GM12878 (cell line): Measurements from ENCODE around the gene KCND3. TPM values are rescaled to one million over a fixed set of nuclear protein-coding genes. Genes with fewer than 3 reads are reported as not detected.

Experiments
- ATAC-seq: fragments of 200-7000 bp; cut with Tn5 transposase; 3 replicates; pipeline ENCODE4 v1.9.1; 2020; ENCODE audit warnings: mild to moderate bottlenecking, moderate library complexity
- BruUV-seq: library from RNA; stranded (reverse); fragments of 400-500 nt; replicated peaks from 2 replicates; lab custom pipeline; 2021; lab: Mats Ljungman, UMichigan
- CTCF ChIA-PET: fragments of 300-600 bp; sonication (Branson Sonifier 250); formaldehyde crosslinking; extraction: SDS; loops from one replicate; lab custom pipeline; 2021; ENCODE audit warnings: inconsistent platforms; lab: Yijun Ruan, JAX
- POLR2A ChIA-PET: fragments of 350-600 bp; formaldehyde crosslinking; extraction: SDS; loops from one replicate; lab custom pipeline; 2021; ENCODE audit warnings: inconsistent platforms; lab: Charles Lee
- RAD21 ChIA-PET: fragments of 300-600 bp; sonication (Branson Sonifier 250); formaldehyde crosslinking; loops from one replicate; lab custom pipeline; 2023; ENCODE audit warnings: antibody characterized with exemption; ENCODE audit not compliant: unreplicated experiment; lab: Charles Lee
- SMC1A ChIA-PET: fragments of 300-600 bp; sonication (Branson Sonifier 250); formaldehyde crosslinking; loops from one replicate; lab custom pipeline; 2023; ENCODE audit not compliant: unreplicated experiment, uncharacterized antibody; lab: Charles Lee
- DNase-seq: peaks from one replicate; pipeline ENCODE4 v3.0.0-alpha.2; 2011; ENCODE audit warnings: low read depth, low spot score
- FAIRE-seq: peaks from 3 replicates; lab custom pipeline; 2011; peaks lifted over from hg19 to GRCh38; lab: Jason Lieb, UNC
- H2AFZ ChIP-seq: 2 replicates; pipeline ENCODE4 v1.6.0; 2011; ENCODE audit warnings: low read depth, low read length, control low read depth; ENCODE audit not compliant: control insufficient read depth
- H3K27ac ChIP-seq: 2 replicates; pipeline ENCODE4 v1.5.1; 2011; ENCODE audit warnings: control low read depth; ENCODE audit not compliant: control insufficient read depth, insufficient read depth
- H3K27me3 ChIP-seq, 2 experiments: replicated peaks in 1 of 2; 2 replicates each; pipeline versions ENCODE4 v1.6.0 to v1.6.1; 2011; ENCODE audit warnings: low read length in 1 of 2; ENCODE audit not compliant: control insufficient read depth in 2 of 2, insufficient read depth in 2 of 2
- H3K36me3 ChIP-seq, 2 experiments: 2 replicates each; pipeline ENCODE4 v1.5.1; 2011; ENCODE audit warnings: low read length in 1 of 2; ENCODE audit not compliant: control insufficient read depth in 2 of 2, insufficient read depth in 2 of 2
- H3K4me1 ChIP-seq: 2 replicates; pipeline ENCODE4 v1.6.1; 2011; ENCODE audit warnings: mild to moderate bottlenecking, low read length, moderate library complexity, mixed read lengths; ENCODE audit not compliant: control insufficient read depth, insufficient read depth
- H3K4me2 ChIP-seq: 2 replicates; pipeline ENCODE4 v1.6.0; 2011; ENCODE audit warnings: control low read depth; ENCODE audit not compliant: control insufficient read depth, insufficient read depth
- H3K4me3 ChIP-seq: fragments of 200-600 bp; sonication (generic); 2 replicates; pipeline ENCODE4 v1.5.1; 2016
- H3K79me2 ChIP-seq: 2 replicates; pipeline ENCODE4 v1.6.0; 2011; ENCODE audit warnings: low read length; ENCODE audit not compliant: control insufficient read depth, insufficient read depth
- H3K9ac ChIP-seq: 2 replicates; pipeline ENCODE4 v1.8.0; 2011; ENCODE audit warnings: low read length, control low read depth, mixed read lengths; ENCODE audit not compliant: control insufficient read depth, insufficient read depth
- H3K9me3 ChIP-seq: replicated peaks from 3 replicates; pipeline ENCODE4 v1.5.1; 2011; ENCODE audit warnings: mild to moderate bottlenecking, low read length; ENCODE audit not compliant: control insufficient read depth, insufficient read depth
- H4K20me1 ChIP-seq: 2 replicates; pipeline ENCODE4 v1.6.0; 2011; ENCODE audit not compliant: control insufficient read depth, insufficient read depth
- ELK1 ChIP-seq: IDR thresholded peaks from 2 replicates; pipeline ENCODE4 v1.6.1; 2012; ENCODE audit warnings: low read depth, low read length, improper control_type of control experiment
- FOS ChIP-seq: IDR thresholded peaks from 3 replicates; pipeline ENCODE4 v1.6.1; 2011; ENCODE audit warnings: borderline replicate concordance; ENCODE audit not compliant: insufficient read length; ENCODE audit errors: extremely low read depth
- HCFC1 ChIP-seq: fragments of 150-350 bp; IDR thresholded peaks from 2 replicates; pipeline ENCODE4 v1.6.1; 2014; ENCODE audit warnings: low read length
- IRF3 ChIP-seq: fragments of 450-650 bp; IDR thresholded peaks from 2 replicates; pipeline ENCODE4 v1.6.1; 2014; ENCODE audit warnings: mild to moderate bottlenecking
- IRF4 ChIP-seq: IDR thresholded peaks from 2 replicates; pipeline ENCODE4 v1.6.1; 2011; ENCODE audit warnings: low read depth, low read length
- KAT2A ChIP-seq: conservative IDR thresholded peaks from 2 replicates; pipeline ENCODE4 v1.6.1; 2011; ENCODE audit warnings: low read depth, low read length; ENCODE audit not compliant: control insufficient read depth
- MXI1 ChIP-seq: fragments of 150-350 bp; IDR thresholded peaks from 2 replicates; pipeline ENCODE4 v1.6.1; 2011; ENCODE audit warnings: low read depth, mild to moderate bottlenecking, inconsistent platforms, low read length, improper control_type of control experiment
- NFYA ChIP-seq: IDR thresholded peaks from 2 replicates; pipeline ENCODE4 v1.6.1; 2011; ENCODE audit warnings: low read depth, mild to moderate bottlenecking, low read length, improper control_type of control experiment, borderline replicate concordance
- PAX8 ChIP-seq: fragments of 450-650 bp; IDR thresholded peaks from 2 replicates; pipeline ENCODE4 v1.6.1; 2017; ENCODE audit warnings: mild to moderate bottlenecking, moderate library complexity
- POLR2AphosphoS5 ChIP-seq: IDR thresholded peaks from 2 replicates; pipeline ENCODE4 v1.6.1; 2011; ENCODE audit warnings: mild to moderate bottlenecking, low read length, inconsistent platforms
- RCOR1 ChIP-seq: conservative IDR thresholded peaks from 2 replicates; pipeline ENCODE4 v1.6.1; 2012; ENCODE audit warnings: low read depth, low read length, improper control_type of control experiment
- TAF1 ChIP-seq: IDR thresholded peaks from 2 replicates; pipeline ENCODE4 v1.6.1; 2011; ENCODE audit warnings: mild to moderate bottlenecking, low read depth, low read length, borderline replicate concordance
- ZNF207 ChIP-seq: fragments of 450-650 bp; IDR thresholded peaks from 2 replicates; pipeline ENCODE4 v1.6.1; 2014; ENCODE audit warnings: antibody characterized with exemption, mild to moderate bottlenecking, borderline replicate concordance
- ZNF622 ChIP-seq: fragments of 450-650 bp; IDR thresholded peaks from 2 replicates; pipeline ENCODE4 v1.6.1; 2017; ENCODE audit warnings: mild to moderate bottlenecking, inconsistent platforms
- WGBS: methylation state at CpG from one replicate; pipeline ENCODE4 v1.1.6; 2016; ENCODE audit warnings: low lambda C conversion rate; ENCODE audit not compliant: insufficient replicate concordance, insufficient coverage; ENCODE audit errors: missing lambda C conversion rate; 5-methylcytosine and 5-hydroxymethylcytosine counted together
- in situ Hi-C: fragments of 300-500 bp; cut with MboI; formaldehyde crosslinking; loops from 9 replicates; pipeline ENCODE4 v1.14.3; 2018; ENCODE audit warnings: mixed read lengths
- intact Hi-C: fragments of 100-400 bp; cut with micrococcal nuclease; formaldehyde crosslinking; loops from one replicate; pipeline ENCODE4 v1.14.2; 2022; ENCODE audit not compliant: unreplicated experiment
- polyA plus RNA-seq, 11 experiments: library from polyadenylated mRNA; depleted of rRNA in 4 of 11; unstranded in 6 of 11; stranded (reverse) in 5 of 11; fragments of >200 nt; fragmentation: Nextera tagmentation in 4 of 11; fragmentation: Illumina TruSeq in 1 of 11; extraction: Ambion mirVana in 4 of 11; extraction: Trizol in 1 of 11; gene quantifications; 1 replicate in 1 of 11; 2 replicates in 10 of 11; pipeline versions ENCODE4 v1.2.1 to v1.2.3, GENCODE V29; 2011 to 2016; ENCODE audit warnings: inconsistent platforms in 2 of 11, missing spikeins in 2 of 11, low read depth in 1 of 11
- total RNA-seq, 4 experiments: library from RNA; depleted of rRNA in 3 of 4; stranded (reverse); fragments of >200 nt in 3 of 4; fragmentation: Illumina TruSeq in 1 of 4; extraction: Trizol in 1 of 4; gene quantifications; 2 replicates each; pipeline versions ENCODE4 v1.2.1 to v1.2.3, GENCODE V29; 2013 to 2021

KCND3 gene
- total and polyA plus RNA-seq, 10 of the 15 experiments (the other 5 are each of a cell fraction or from before 2014, with no cell fraction given): 0.02 TPM; not detected in 9

- H3K4me2 ChIP-seq: no peak overlapping the region
- no peaks in the 10 kb centered on the region for H3K79me2 ChIP-seq
- H3K27me3 ChIP-seq: peaks cover 9 to 11% of the 10 kb centered on the region in 2 experiments; a peak in 2 of 4 replicates
- H3K9ac ChIP-seq: no peak overlapping the region
- no peaks in the 10 kb centered on the region for H3K9me3 ChIP-seq
- H3K4me3 ChIP-seq: no peak overlapping the region
- no TSS peak for BruUV-seq
- RAD21 ChIA-PET: no interaction called here
- no peak overlapping the region for H2AFZ ChIP-seq
- no peak for ATAC-seq
- TF ChIP-seq POLR2AphosphoS5 (no peak), ELK1 (no peak), KAT2A (no peak)
- SMC1A ChIA-PET: interaction anchor here (1.3 kb wide), 1 partner anchor 18 kb away, joined by 3 read pairs; no protein-coding TSS in a partner anchor
- POLR2A ChIA-PET: no interaction called here
- CTCF ChIA-PET: no interaction called here
- H3K4me1 ChIP-seq: no peaks in the 10 kb centered on the region
- no peak for DNase-seq
- in situ Hi-C loops (no loop called here), intact Hi-C loops (no loop called here)
- no peak for FAIRE-seq
- H3K27ac ChIP-seq: no peak overlapping the region
- no peaks in the 10 kb centered on the region; the same call in 1 of the 2 replicates for H4K20me1 ChIP-seq
- 39% methylated on average over 8 of the region's 8 CpGs for WGBS
- H3K36me3 ChIP-seq: no peaks in the 10 kb centered on the region
These were observed 1.1 kb downstream of the KCND3 start for GRCh38 chr1:111988377-111988742.

DNA sequence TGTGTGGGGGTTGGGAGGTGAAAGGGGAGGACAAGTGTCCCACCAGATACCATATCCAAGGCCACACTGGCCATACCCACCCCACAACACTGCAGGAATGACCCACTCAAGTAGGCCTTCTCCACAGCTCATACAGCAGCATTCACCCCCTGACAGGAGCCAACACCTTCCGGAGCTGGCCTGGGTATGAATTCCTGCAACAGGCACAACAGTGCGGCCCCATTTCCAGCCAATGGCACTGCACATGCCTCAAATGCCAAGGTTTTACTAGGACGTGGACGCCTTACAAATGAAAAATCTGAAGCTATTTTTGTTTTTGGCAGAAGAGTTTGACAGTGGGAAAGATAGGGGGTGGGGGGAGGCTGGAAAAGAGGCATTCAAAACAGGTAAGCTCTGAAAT lies 2.0 kb downstream of the KCND3 start:
- in situ Hi-C loops: no loop called here
- peaks cover 9 to 11% of the 10 kb centered on the region in 2 experiments; a peak in 2 of 4 replicates for H3K27me3 ChIP-seq

More for the DNA sequence above, 2.0 kb downstream of the KCND3 start:
- BruUV-seq: no TSS peak
- POLR2A ChIA-PET: no interaction called here
- H4K20me1 ChIP-seq: no peaks in the 10 kb centered on the region; the same call in 1 of the 2 replicates
- no peaks in the 10 kb centered on the region for H3K79me2 ChIP-seq
- TF ChIP-seq IRF4 (no peak), TAF1 (no peak), RCOR1 (no peak), ZNF622 (no peak), NFYA (no peak), HCFC1 (no peak), ZNF207 (no peak), MXI1 (no peak), IRF3 (no peak), PAX8 (no peak), FOS (no peak)
- RAD21 ChIA-PET: interaction anchor here (0.8 kb wide), 1 partner anchor 335 kb away, joined by 3 read pairs; no protein-coding TSS in a partner anchor
- FAIRE-seq (no peak), ATAC-seq (no peak), DNase-seq (no peak)
- WGBS: 39% methylated on average over 4 of the region's 4 CpGs
- no peak overlapping the region for H3K4me2 ChIP-seq
- SMC1A ChIA-PET: interaction anchor here (1.3 kb wide), 1 partner anchor 17 kb away, joined by 3 read pairs; no protein-coding TSS in a partner anchor
- no peak overlapping the region for H3K4me3 ChIP-seq
- H3K4me1 ChIP-seq: no peaks in the 10 kb centered on the region
- no peaks in the 10 kb centered on the region for H3K36me3 ChIP-seq
- CTCF ChIA-PET: no interaction called here
- no peak overlapping the region for H3K27ac ChIP-seq
- H3K9ac ChIP-seq: no peak overlapping the region
- no peak overlapping the region for H2AFZ ChIP-seq
- no peaks in the 10 kb centered on the region for H3K9me3 ChIP-seq
- intact Hi-C loops: no loop called here
